NCI-H2227 (cell line): Measurements from ENCODE around the gene KMT5C.

Experiments
- DNase-seq: peaks from one replicate; lab custom pipeline; 2025; ENCODE audit not compliant: unreplicated experiment; lab: John Stamatoyannopoulos, UW

The KMT5C gene

GRCh38 chr19:55366790-55367189, 27.1 kb downstream of the KMT5C start:
- no peak for DNase-seq

- DNase-seq = no peak
These were observed 28.4 kb downstream of the KMT5C start for GRCh38 chr19:55368106-55368505.

GRCh38 chr19:55368701-55369563, 29.3 kb downstream of the KMT5C start:
- DNase-seq = peak; percentile 75

- DNase-seq = peak; percentile 93
These were observed 30.1 kb downstream of the KMT5C start for GRCh38 chr19:55369653-55370304.

GRCh38 chr19:55370305-55370988, 30.8 kb downstream of the KMT5C start, which contains the start of gene IL11:
IL11 (minus strand) TSS chr19:55370463; CDS start chr19:55370310, 153 bp downstream.
- no peak for DNase-seq

GRCh38 chr19:55372316-55373081, 32.8 kb downstream of the KMT5C start:
- no peak for DNase-seq

- DNase-seq = no peak
These were observed 33.8 kb downstream of the KMT5C start for GRCh38 chr19:55373306-55373992.

- no peak for DNase-seq
These were observed 34.5 kb downstream of the KMT5C start for GRCh38 chr19:55373993-55374757.

GRCh38 chr19:55376241-55376933, 36.7 kb downstream of the KMT5C start, which contains the start of gene TMEM190:
TMEM190 (plus strand) TSS chr19:55376826; CDS start chr19:55376854, 28 bp downstream.
- DNase-seq = no peak

GRCh38 chr19:55377356-55378131, 37.9 kb downstream of the KMT5C start:
- DNase-seq = no peak

- no peak for DNase-seq
These were observed 39.5 kb downstream of the KMT5C start for GRCh38 chr19:55379174-55379573.

GRCh38 chr19:55382013-55382412, 42.3 kb downstream of the KMT5C start:
- no peak for DNase-seq

- no peak for DNase-seq
These were observed 42.9 kb downstream of the KMT5C start for GRCh38 chr19:55382522-55383054.

- peak; percentile 90 for DNase-seq
These were observed 43.8 kb downstream of the KMT5C start for GRCh38 chr19:55383279-55384130.

- peak; percentile 69 for DNase-seq
These were observed 44.6 kb downstream of the KMT5C start, which contains the start of gene TMEM238 for GRCh38 chr19:55384131-55384919. TMEM238 (minus strand) TSS chr19:55384292; CDS start chr19:55384259, 33 bp downstream.
